K562 (cell line): ENCODE results near the gene DAGLA. TPM values are rescaled to one million over a fixed set of nuclear protein-coding genes. Genes with fewer than 3 reads are reported as not detected.

ENCODE experiments used
- BCL6 ChIP-seq: fragments of 250-450 bp; sonication (Bioruptor Pico); IDR thresholded peaks from 2 replicates; pipeline ENCODE4 v1.4.0; 2020
- CHD1 ChIP-seq: fragments of 200-600 bp; sonication (generic); IDR thresholded peaks from one replicate; pipeline ENCODE4 v1.6.1; 2012; ENCODE audit warnings: mild to moderate bottlenecking, moderate library complexity, low read length, inconsistent platforms
- CTCFL ChIP-seq: IDR thresholded peaks from 2 replicates; pipeline ENCODE4 v1.6.1; 2011; ENCODE audit warnings: borderline replicate concordance, low read depth, mild to moderate bottlenecking, moderate library complexity, low read length; ENCODE audit not compliant: insufficient read depth, poor library complexity, severe bottlenecking
- ERF ChIP-seq: fragments of 450-650 bp; formaldehyde crosslinking; IDR thresholded peaks from 2 replicates; pipeline ENCODE4 v1.4.0; 2020; ENCODE audit warnings: mild to moderate bottlenecking, mixed read lengths
- ETS2 ChIP-seq: IDR thresholded peaks from 2 replicates; pipeline ENCODE4 v1.6.1; 2016; ENCODE audit warnings: borderline replicate concordance, missing genetic modification characterization, mild to moderate bottlenecking, moderate library complexity, missing compliant biosample characterization; ENCODE audit not compliant: poor library complexity, severe bottlenecking
- ETV5 ChIP-seq: sonication (generic); formaldehyde crosslinking; IDR thresholded peaks from 2 replicates; pipeline ENCODE4 v1.4.0; 2020; ENCODE audit warnings: low read depth, mild to moderate bottlenecking, missing genetic modification reagents
- FOXP4 ChIP-seq: sonication (generic); formaldehyde crosslinking; IDR thresholded peaks from 2 replicates; pipeline ENCODE4 v1.8.0; 2022; ENCODE audit warnings: mild to moderate bottlenecking, missing genetic modification reagents, borderline replicate concordance
- GTF2B ChIP-seq: IDR thresholded peaks from 2 replicates; pipeline ENCODE4 v1.6.1; 2011; ENCODE audit not compliant: insufficient read length; ENCODE audit errors: extremely low read depth
- MEF2D ChIP-seq: conservative IDR thresholded peaks from 2 replicates; pipeline ENCODE4 v1.6.1; 2016; ENCODE audit warnings: low read depth, missing genetic modification characterization, missing compliant biosample characterization
- NKRF ChIP-seq: fragments of 450-650 bp; IDR thresholded peaks from 2 replicates; pipeline ENCODE4 v1.6.1; 2016; ENCODE audit warnings: borderline replicate concordance
- PCBP1 ChIP-seq: fragments of 200-400 bp; formaldehyde crosslinking; IDR thresholded peaks from 2 replicates; pipeline ENCODE4 v1.6.1; 2018; ENCODE audit warnings: mild to moderate bottlenecking, low read depth, low read length; ENCODE audit not compliant: poor library complexity, severe bottlenecking
- RAD21 ChIP-seq, 2 experiments: fragments of 250-450 bp in 1 of 2; fragments of 450-650 bp in 1 of 2; sonication (Bioruptor Pico) in 1 of 2; formaldehyde crosslinking in 1 of 2; IDR thresholded peaks in 1 of 2; conservative IDR thresholded peaks in 1 of 2; 2 replicates each; pipeline versions ENCODE4 v1.4.0 to v1.8.0; 2020 to 2022; ENCODE audit warnings: mild to moderate bottlenecking in 2 of 2, moderate library complexity in 1 of 2
- RFX5 ChIP-seq: IDR thresholded peaks from 2 replicates; pipeline ENCODE4 v1.6.1; 2011; ENCODE audit warnings: low read depth, mild to moderate bottlenecking, improper control_type of control experiment, low read length
- SRSF9 ChIP-seq: fragments of 200-400 bp; formaldehyde crosslinking; IDR thresholded peaks from 2 replicates; pipeline ENCODE4 v1.6.1; 2017; ENCODE audit warnings: low read depth, low read length, borderline replicate concordance
- TAF1 ChIP-seq: IDR thresholded peaks from 2 replicates; pipeline ENCODE4 v1.6.1; 2011; ENCODE audit warnings: mild to moderate bottlenecking, low read length, moderate library complexity; ENCODE audit not compliant: insufficient read depth, control insufficient read depth, severe bottlenecking; ENCODE audit errors: extremely low read depth
- TFAM ChIP-seq: fragments of 250-450 bp; sonication (Bioruptor Pico); conservative IDR thresholded peaks from 2 replicates; pipeline ENCODE4 v1.5.0; 2021; ENCODE audit warnings: mild to moderate bottlenecking, moderate library complexity
- USF1 ChIP-seq: sonication (generic); formaldehyde crosslinking; IDR thresholded peaks from 2 replicates; pipeline ENCODE4 v1.9.0; 2022; ENCODE audit warnings: mild to moderate bottlenecking, missing genetic modification reagents
- ZNF134 ChIP-seq: fragments of 250-450 bp; sonication (Bioruptor Pico); conservative IDR thresholded peaks from 2 replicates; pipeline ENCODE4 v1.4.0; 2020
- ZNF140 ChIP-seq: fragments of 250-450 bp; sonication (Bioruptor Pico); IDR thresholded peaks from 2 replicates; pipeline ENCODE4 v1.8.0; 2021; ENCODE audit warnings: moderate library complexity, mild to moderate bottlenecking, inconsistent platforms
- polyA plus RNA-seq, 8 experiments: library from polyadenylated mRNA; depleted of rRNA in 4 of 8; stranded (reverse) in 5 of 8; unstranded in 3 of 8; fragments of >200 nt; fragmentation: Nextera tagmentation in 2 of 8; fragmentation: Illumina TruSeq in 1 of 8; extraction: Ambion mirVana in 2 of 8; extraction: Trizol in 1 of 8; gene quantifications; 2 replicates each; pipeline versions ENCODE4 v1.2.1 to v1.2.3, GENCODE V29; 2011 to 2014; ENCODE audit warnings: inconsistent platforms in 1 of 8, missing spikeins in 1 of 8
- total RNA-seq, 7 experiments: library from RNA; depleted of rRNA in 6 of 7; stranded (reverse); fragments of >200 nt in 6 of 7; fragmentation: Illumina TruSeq in 2 of 7; extraction: Trizol in 2 of 7; gene quantifications; 2 replicates each; pipeline versions ENCODE4 v1.2.1 to v1.2.3, GENCODE V29; 2011 to 2021; ENCODE audit warnings: low replicate concordance in 1 of 7

The DAGLA gene
- total and polyA plus RNA-seq, 9 of the 15 experiments (the other 6 are each of a cell fraction or from before 2014, with no cell fraction given): 0.03 to 0.16 (median 0.04) TPM; not detected in 4

GRCh38 chr11:61747192-61747966 is 67.2 kb downstream of the DAGLA start (continued):
- TF ChIP-seq SRSF9 (no peak), NKRF (no peak), USF1 (CRISPR knock-in tag) (no peak), ETV5 (no peak; the same call in none of the 2 replicates), RFX5 (no peak), ERF (CRISPR knock-in tag) (no peak), CHD1 (no peak), BCL6 (CRISPR knock-in tag) (no peak), ZNF134 (CRISPR knock-in tag) (no peak), MEF2D (tag) (no peak), ETS2 (no peak), PCBP1 (no peak), ZNF140 (CRISPR knock-in tag) (no peak), CTCFL (peak; percentile 73), RAD21 (CRISPR knock-in tag; conservative IDR thresholded peaks at IDR 0.05 in 1 of 2, IDR thresholded peaks at IDR 0.05 in 1 of 2) (peak; percentile 90 to 97), TFAM (CRISPR knock-in tag) (no peak), GTF2B (no peak), FOXP4 (CRISPR knock-in tag) (no peak), TAF1 (no peak)
